Lower lobe of right lung (tissue), 2 donors: Measurements from ENCODE around the gene ABHD6. TPM values are rescaled to one million over a fixed set of nuclear protein-coding genes. Genes with fewer than 3 reads are reported as not detected.

Experiments
- ATAC-seq, 2 donors: fragments of 200-7000 bp; cut with Tn5 transposase; one replicate each; pipeline ENCODE4 v1.9.1; 2020 to 2022; ENCODE audit warnings: mild to moderate bottlenecking in 2 of 2, moderate library complexity in 2 of 2
- DNase-seq: peaks from one replicate; pipeline ENCODE4 v3.0.0-alpha.2; 2020
- H3K27ac ChIP-seq: fragments of 200-600 bp; one replicate; pipeline ENCODE4 v1.8.0; 2022
- H3K27me3 ChIP-seq: fragments of 200-600 bp; one replicate; pipeline ENCODE4 v1.8.0; 2022; ENCODE audit warnings: low read depth
- H3K36me3 ChIP-seq: fragments of 200-600 bp; one replicate; pipeline ENCODE4 v1.8.0; 2022; ENCODE audit warnings: mild to moderate bottlenecking
- H3K4me1 ChIP-seq: fragments of 200-600 bp; one replicate; pipeline ENCODE4 v1.8.0; 2022
- H3K4me3 ChIP-seq: fragments of 200-600 bp; one replicate; pipeline ENCODE4 v1.8.0; 2022; ENCODE audit warnings: mild to moderate bottlenecking
- H3K9me3 ChIP-seq: fragments of 200-600 bp; one replicate; pipeline ENCODE4 v1.8.0; 2022
- CTCF ChIP-seq: fragments of 200-600 bp; IDR thresholded peaks from one replicate; pipeline ENCODE4 v1.8.0; 2022; ENCODE audit warnings: antibody characterized with exemption, mild to moderate bottlenecking
- intact Hi-C: fragments of 100-400 bp; cut with DNase I; formaldehyde crosslinking; loops from one replicate; pipeline ENCODE4 v1.11.0; 2022
- total RNA-seq: library from RNA; stranded (reverse); fragmentation: NEBNext Ultra II Directional; extraction: Animal tissue kit (Norgen Biotek cat#: 25700); gene quantifications from one replicate; pipeline ENCODE4 v1.2.1, GENCODE V29; 2021
- donor health status: DM: no; HTN: yes; CAD: no; lungs with severe emphysema.

The ABHD6 gene
- total RNA-seq, 1 donor from 2014 or later = 16.2 TPM

- Histone ChIP-seq H3K36me3 (no peaks in the 10 kb centered on the region), H3K4me1 (peaks cover 22% of the 10 kb centered on the region), H3K27ac (no peak overlapping the region), H3K27me3 (no peaks in the 10 kb centered on the region), H3K9me3 (no peaks in the 10 kb centered on the region), H3K4me3 (no peak overlapping the region)
- intact Hi-C loops = no loop called here
- ATAC-seq = no peak
- TF ChIP-seq CTCF = no peak
- DNase-seq = no peak
These were observed 34.1 kb upstream of the ABHD6 start for GRCh38 chr3:58203541-58203940.

GRCh38 chr3:58204720-58205119, 32.9 kb upstream of the ABHD6 start:
- Histone ChIP-seq H3K4me1 (peaks cover 14% of the 10 kb centered on the region), H3K9me3 (no peaks in the 10 kb centered on the region), H3K4me3 (no peak overlapping the region), H3K27me3 (no peaks in the 10 kb centered on the region), H3K36me3 (no peaks in the 10 kb centered on the region), H3K27ac (no peak overlapping the region)
- intact Hi-C loops = no loop called here
- TF ChIP-seq CTCF = no peak
- DNase-seq = no peak
- no peak for ATAC-seq

DNA sequence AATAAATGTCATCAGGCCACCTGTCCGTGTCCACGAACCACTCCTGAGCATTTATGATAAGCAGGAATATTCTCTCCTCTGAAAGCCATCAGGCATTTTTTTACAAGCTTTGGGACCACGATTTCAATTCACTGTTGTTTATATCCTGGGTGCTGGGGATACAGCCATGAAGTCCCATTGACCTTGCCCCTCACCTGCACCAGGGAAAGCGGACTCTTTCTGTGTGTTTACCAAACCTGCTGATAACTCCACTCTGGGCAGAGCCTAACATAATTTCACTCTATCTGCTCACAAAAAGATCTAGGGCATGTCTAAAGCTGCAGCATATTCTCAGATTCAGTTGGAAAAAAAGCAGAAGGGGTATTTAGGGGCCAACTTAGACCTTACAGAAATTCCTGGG, 31.6 kb upstream of the ABHD6 start:
- Histone ChIP-seq H3K4me1 (peaks cover 11% of the 10 kb centered on the region), H3K9me3 (no peaks in the 10 kb centered on the region), H3K27ac (no peak overlapping the region), H3K27me3 (no peaks in the 10 kb centered on the region), H3K36me3 (no peaks in the 10 kb centered on the region), H3K4me3 (no peak overlapping the region)
- DNase-seq = no peak
- intact Hi-C loops = no loop called here
- ATAC-seq = no peak
- no peak for TF ChIP-seq CTCF

GRCh38 chr3:58206406-58207011, 31.1 kb upstream of the ABHD6 start:
- Histone ChIP-seq H3K9me3 (no peaks in the 10 kb centered on the region), H3K4me3 (no peak overlapping the region), H3K36me3 (no peaks in the 10 kb centered on the region), H3K27me3 (no peaks in the 10 kb centered on the region), H3K4me1 (peaks cover 6% of the 10 kb centered on the region), H3K27ac (no peak overlapping the region)
- ATAC-seq (no peak), DNase-seq (no peak)
- intact Hi-C loops = no loop called here
- no peak for TF ChIP-seq CTCF

DNA sequence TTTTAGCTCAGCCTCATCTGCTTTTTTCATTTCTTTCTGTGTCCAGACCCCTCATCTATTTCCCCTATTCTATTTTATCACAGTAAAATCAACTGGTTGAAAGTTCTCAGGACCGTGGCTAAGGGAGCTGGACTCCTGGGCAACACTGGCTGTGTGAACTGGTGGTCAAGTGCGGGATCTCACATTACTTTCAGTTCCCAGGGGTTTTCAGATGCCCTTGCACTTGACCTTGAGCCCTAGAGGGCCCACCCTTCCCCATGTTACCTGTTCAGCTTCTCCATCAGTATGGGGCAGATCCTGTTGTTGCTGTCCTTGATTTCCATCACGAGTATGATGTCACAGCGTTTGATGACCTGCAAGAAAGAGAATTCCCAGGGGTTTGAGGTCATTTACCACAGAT, 29.6 kb upstream of the ABHD6 start:
- no peak for DNase-seq
- no peak for TF ChIP-seq CTCF
- ATAC-seq = no peak
- no peaks in the 10 kb centered on the region for H3K27me3 ChIP-seq
- no peaks in the 10 kb centered on the region for H3K9me3 ChIP-seq
- H3K27ac ChIP-seq = no peak overlapping the region
- H3K4me1 ChIP-seq = peaks cover 3% of the 10 kb centered on the region
- no peaks in the 10 kb centered on the region for H3K36me3 ChIP-seq
- intact Hi-C loops = no loop called here
- H3K4me3 ChIP-seq = no peak overlapping the region
